HK-2 (cell line): Measurements from ENCODE around the gene GALNTL6.
A peak's percentile ranks its signal among the peaks of the same experiment; 100 is the strongest.

Experiments
- DNase-seq: peaks from one replicate; pipeline ENCODE4 v3.0.0-alpha.2; 2018; ENCODE audit not compliant: unreplicated experiment

The GALNTL6 gene

DNA sequence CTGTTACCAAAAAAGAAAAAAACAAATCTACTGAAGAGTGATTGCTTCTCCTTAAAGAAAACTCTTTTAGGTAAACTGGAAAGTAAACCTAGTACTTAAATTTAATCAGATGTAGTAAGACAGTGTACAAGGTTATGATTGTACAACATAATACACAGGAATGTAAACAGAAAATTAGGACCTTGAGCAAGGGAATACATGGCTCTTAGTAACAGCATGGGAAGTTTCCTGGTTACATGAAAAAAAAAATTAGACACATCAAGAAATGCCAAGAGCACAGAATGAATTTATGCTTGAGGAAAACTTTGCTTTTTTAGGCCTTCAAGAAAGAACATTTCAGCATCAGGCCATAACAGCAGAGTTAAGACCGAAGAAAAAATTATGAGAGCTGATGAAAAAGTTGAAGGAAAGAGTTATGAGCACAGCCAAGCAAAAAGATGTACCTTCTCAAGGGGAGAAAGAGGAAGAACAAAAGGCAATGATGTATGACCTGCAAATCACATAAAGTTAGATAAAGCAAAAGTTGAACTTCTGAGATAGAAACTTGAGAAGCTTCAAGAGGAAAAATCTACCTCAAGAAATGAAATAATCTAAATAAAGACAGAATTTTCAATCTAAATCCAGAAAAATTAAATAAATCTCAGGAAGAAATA is 311.6 kb downstream of the GALNTL6 start:
- no peak for DNase-seq

DNA sequence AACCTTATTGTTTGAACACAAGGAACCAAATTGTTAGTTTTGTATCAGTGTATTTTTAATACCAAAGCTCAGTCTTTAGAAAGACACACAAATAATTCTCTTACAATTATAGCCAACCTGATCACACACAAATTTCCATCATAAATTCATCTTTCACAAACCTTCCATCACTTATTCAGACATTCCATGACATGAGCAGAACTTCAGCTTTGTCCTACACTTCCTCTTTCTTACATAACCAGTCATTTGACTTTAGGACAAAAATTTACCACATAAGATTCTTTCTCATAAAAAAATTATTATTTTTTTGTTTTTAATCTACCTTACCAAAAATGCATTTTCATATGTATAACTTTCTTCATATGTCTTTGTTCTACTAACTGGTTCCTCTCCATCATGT is 312.2 kb downstream of the GALNTL6 start:
- DNase-seq = no peak

DNA sequence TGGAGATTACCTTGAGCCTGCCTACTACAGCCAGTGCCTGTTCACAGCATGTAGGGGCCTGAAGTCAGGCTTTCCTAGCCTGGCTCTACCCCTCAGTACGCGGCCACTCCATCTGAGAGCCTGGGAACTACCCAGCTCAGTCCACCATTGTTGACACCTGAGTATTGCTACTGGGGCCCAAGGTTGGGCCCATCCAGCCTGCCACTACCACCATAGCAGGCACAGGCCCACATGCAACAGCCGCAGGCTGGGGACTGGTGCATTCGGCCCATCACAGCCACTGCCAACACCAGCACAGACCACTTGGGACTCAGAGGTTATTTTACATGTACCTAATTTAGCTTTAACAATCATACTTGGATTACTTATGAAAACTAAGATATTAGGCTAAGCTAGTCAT is 314.0 kb downstream of the GALNTL6 start:
- no peak for DNase-seq

DNA sequence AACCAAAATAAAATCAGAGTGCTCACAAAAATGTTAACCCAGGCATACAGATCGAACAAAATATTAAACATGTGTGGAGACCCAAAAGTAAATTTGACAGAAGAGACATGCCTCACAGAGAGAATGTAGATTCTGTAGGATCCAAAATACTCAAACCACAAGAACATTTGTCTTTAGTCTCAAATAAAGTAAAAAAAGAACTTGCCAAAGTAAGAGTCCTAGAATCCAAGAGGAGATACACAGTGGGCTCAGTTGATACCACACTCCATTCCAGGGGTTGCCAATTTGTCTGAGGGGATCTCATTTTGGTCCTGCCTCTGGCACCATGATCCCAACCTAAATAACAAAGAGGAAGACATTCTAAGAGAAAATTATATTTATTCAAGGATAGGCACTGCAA is 316.4 kb downstream of the GALNTL6 start:
- no peak for DNase-seq

DNA sequence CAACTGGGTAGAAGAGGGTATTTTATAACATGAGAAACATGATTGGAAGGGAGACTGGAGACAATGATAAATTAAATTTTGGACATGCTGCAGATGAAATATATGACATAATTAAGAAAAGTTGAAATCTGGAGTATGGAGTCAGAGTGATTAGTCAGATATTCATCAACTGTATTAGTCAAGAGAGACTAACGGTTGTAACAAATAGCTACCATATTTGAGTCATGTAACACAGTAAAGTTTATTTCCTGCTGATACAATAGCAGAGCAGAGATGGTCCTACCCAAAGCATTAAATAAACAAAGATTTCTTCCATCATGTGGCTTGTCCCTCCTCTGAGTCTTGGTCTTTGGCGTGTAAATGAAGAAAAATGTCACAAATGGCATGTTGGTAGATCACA is 321.3 kb downstream of the GALNTL6 start:
- no peak for DNase-seq

DNA sequence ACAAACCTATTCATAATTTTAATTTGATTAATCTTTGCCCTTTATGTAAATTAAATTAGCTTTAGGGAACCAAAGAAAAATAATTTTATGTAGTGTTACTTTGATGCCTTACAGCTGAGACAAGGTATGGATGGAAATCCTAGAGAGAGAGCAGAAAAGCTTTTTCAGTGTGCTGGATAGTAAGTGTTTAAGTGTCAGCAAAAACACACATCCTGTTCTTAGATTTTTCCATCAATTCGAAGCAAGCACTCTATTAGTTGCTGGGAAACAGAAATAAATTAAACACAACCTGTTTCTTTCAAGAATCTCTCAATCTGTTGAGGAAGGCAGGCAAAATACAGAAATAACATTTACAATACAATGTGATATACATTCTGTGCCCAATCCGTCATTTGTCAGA is 327.8 kb downstream of the GALNTL6 start:
- DNase-seq = no peak

DNA sequence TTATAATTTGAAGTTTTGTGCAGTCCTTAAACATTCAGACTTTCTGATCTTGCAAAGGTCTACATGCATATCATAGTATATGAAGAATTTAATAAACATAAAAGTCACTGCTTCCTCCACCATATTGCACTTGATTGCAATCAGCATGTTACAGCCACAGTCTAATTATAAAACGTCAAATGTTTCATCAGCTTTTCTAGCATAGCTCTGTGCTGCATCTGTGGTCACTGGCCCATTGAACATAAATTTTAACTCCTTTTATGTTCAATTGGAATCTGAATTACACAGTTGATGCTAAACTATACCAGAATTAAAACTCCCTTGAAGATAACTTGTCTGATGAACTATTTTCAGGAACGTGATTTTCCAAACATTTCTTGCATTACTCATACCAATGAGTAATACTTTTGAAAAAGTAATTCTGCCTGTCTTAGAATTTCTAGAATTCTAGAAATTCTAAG is 329.1 kb downstream of the GALNTL6 start:
- DNase-seq = no peak

DNA sequence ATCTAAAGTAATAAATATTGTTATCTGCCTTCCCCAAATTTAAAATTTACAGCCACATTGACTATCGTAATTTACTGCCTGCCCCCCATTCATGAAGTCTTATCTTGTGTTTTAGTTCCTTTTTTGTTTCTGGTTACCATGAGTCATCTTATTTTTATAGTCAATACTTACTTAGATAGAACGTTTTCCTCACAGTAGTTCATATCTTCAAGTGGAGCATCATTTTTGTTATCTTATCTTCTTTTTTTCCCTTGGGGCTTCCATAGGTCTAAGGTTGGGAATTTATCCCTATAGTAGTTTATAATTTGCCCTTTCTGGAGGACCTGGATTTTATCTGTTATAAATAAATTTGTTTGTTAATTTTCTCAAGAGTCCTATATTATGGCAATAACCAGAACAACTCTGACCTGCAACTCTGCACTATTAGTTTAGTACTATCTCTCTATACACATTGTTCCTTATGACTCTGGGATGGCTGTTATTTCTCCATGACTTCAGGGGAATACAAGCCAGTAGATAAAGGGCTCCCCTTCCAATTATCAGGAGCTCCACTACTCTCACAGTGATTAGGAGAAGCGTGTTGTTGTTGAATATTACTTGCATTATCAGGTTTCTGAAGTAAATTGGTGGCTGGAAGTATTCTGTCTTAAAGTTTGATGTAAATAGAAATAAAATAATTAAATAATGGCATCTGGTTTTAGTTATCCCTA is 330.6 kb downstream of the GALNTL6 start:
- no peak for DNase-seq

DNA sequence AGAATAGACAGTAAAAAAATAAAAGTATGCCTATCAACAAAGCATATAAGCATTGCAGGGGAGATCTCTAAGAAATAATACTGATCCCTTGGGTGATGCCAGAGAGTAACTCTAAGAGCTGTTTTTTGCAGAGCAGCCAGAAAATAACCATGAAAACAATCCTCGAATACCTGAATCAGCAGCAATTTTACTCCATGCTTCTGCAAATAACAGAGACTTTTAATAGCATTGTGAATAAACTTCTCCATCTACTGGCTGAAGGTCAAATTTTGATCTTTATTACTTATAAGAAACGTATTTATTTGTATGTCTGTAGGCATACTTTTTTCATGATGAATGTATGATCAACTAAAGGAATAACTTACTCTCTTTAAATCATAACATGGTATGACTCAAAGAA is 334.5 kb downstream of the GALNTL6 start:
- DNase-seq = no peak

DNA sequence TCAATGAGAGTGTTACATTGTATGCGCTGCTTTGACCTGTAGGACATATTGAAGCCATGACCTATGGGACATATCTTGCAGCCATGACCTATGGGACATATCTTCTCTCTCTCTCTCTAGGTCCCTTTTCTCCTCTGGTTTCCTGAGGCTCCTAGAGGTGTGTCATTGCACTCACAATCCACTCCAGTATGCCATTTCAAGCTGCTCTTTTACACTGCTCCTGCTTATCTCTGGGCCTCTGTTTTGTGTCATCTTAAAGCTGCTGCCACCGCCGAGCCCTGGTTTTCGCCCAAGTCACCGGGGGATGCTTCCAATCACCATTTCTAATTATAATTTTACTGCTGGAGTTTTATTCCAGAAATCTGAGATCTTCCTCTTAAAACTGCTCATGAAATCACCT is 336.1 kb downstream of the GALNTL6 start:
- DNase-seq = no peak

DNA sequence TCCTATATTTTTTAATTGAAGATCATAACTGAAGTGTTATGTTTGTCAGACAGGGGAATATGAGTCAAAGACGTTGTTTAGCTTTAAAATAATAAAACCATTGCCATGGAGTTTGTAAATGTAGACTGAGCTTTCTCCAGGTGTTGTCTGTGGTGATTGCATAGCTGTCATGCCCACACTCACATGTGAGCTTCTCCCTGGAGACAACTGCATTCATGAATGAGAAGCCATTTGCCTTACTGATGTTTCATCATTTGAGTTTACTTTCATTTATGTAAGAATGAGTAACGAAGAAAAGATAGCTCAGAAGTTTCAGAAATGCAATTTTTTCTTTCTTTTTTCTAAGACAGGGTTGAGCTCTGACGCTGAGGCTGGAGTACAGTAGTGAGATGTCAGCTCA is 339.1 kb downstream of the GALNTL6 start:
- DNase-seq = no peak

DNA sequence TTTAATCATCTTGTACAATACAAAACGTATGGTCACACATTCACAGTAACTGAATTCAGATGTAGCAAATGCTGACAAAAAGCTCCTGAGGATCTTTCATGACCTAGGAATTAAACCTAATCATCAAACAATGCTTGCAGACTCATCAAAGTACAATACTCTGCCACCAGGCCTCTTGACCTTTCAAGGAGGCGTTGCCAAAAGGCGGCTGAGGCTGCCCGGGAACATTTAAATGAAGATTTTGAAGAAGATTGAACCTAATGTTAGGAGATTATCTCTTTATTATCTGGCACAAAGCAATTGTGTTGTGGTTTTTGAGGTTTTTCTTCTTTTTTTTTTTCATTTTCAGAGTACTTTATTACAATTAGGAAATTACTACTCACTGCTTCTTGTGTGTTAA is 340.5 kb downstream of the GALNTL6 start:
- DNase-seq = no peak

DNA sequence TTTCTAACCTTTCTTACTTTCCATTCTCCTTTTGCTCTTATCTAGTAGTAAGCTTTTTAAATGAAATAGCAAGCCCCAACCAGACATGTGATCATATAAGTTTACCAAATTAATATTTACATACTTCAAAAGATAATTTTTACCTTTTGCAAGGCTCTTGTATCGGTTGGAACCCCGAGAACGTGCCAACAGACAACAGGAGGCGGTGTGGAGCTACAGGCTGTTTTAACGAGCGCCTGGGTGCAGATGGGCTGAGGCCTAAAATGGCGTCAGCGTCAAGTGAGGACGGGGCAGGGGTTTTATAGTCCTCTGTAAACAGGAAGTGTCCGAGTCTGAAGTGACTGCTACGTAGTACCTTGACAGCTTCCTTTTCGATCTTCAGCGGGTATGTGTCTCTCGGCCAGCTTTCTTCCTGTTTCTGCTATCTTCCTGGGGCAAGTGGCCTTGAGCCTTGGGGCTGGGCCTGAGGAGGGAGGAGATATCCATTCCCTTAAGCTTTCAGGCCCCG is 342.7 kb downstream of the GALNTL6 start:
- DNase-seq = no peak

DNA sequence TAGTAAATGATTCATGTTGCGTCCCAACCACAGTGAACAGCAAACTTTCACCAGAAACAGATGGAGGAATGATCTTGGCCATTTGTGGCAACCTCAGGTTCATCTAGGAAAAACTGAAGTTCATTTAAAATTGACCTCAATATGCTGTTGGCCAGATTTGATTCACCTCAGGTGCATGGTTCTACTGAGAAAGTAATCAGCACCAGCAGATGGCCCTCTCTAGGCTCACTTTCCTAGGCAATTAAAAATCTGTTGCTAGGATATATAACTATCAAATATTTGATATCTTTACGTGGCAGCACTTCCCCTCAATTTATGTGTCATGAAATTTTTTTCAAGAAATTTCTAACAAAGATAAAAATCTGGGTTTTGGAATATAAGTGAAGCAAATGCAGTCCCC is 344.7 kb downstream of the GALNTL6 start:
- DNase-seq = no peak

DNA sequence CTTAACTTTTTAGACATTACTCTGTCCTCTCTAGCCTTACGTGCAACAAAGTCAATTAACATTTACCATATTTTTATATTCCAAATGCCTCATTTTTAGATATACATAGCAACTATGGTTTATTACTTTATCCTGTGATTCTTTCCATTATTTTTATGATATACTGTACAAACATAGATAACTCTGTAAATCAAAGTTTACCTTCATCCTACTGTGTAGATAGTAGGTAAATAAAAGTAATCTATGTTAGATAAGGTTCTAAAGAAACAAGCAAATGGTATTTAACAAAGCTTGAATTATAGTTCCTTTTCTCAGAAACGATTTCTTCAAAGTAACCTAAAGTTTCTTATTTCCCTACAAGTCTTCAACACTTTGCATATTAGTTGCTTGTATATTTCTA is 350.0 kb downstream of the GALNTL6 start:
- no peak for DNase-seq

DNA sequence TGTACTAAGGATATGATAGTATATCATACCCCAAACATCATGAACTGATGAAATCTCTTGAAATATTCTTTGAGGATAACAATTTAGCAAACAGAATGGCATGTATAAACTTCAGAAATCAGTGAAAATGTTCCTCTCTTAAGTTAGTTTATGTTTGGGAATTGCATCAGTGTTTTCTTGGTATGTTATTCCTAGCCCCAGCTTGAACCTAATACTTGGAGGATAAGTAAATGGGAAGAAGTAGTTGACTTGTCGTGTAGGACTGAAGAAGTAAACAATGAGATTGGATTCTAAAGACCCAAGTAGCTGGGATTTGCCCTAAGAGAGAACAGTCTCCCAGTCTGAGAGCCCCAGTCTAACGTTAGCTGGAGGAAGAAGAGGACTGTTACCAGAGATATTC is 355.7 kb downstream of the GALNTL6 start:
- no peak for DNase-seq

DNA sequence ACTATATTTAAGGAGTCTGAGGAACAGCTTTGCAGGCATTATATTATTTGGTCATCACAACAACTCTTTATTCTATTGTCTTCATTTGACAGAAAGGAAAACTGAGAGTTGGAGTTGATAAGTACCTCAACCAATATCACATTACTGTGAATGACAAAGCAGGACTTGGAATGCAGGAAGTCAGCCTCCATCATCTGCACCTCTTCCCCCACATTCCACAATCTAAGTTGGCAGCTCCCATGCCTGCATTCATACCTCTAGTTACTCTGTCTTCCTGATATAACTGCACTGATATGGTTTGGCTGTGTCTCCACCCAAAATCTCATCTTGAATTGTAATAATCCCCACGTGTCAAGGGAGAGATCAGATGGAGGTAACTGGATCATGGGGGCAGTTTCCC is 356.7 kb downstream of the GALNTL6 start:
- DNase-seq = peak; percentile 8

DNA sequence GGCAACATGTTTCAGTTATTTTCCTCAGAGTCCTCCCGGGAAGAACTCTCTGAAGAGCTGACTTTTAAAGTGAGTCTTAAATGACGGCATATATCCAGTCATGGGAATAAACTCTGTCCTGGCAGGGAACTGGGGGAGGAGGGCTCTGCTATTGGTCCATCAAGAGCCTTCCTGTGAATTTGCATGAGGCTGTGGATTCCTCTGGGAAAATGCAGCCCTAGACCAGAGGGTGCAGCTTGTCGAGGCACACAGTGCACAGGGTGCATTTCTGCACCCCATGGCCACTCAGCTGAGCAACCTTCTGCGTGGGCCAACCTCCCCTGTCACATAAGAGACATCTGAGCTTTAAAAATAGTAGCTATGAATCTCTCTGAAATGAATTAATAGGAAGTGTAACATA is 360.0 kb downstream of the GALNTL6 start:
- DNase-seq = no peak

DNA sequence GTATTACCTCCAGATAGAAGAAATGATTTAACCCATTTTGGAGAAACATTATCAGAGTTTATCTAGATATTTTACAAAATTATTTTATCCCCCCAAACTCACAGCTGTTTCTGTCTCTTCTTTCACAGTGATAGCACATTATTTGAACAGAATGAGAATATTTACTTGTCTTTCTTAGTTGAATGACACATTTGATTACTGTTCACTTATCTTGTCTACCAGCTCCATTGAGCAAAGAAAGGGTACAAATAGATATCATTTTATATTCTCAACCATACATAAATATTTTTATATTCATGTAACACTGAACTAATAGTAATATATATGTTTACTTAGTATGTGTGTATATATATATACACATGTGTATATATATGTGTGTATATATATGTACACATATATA is 364.2 kb downstream of the GALNTL6 start:
- DNase-seq = no peak

DNA sequence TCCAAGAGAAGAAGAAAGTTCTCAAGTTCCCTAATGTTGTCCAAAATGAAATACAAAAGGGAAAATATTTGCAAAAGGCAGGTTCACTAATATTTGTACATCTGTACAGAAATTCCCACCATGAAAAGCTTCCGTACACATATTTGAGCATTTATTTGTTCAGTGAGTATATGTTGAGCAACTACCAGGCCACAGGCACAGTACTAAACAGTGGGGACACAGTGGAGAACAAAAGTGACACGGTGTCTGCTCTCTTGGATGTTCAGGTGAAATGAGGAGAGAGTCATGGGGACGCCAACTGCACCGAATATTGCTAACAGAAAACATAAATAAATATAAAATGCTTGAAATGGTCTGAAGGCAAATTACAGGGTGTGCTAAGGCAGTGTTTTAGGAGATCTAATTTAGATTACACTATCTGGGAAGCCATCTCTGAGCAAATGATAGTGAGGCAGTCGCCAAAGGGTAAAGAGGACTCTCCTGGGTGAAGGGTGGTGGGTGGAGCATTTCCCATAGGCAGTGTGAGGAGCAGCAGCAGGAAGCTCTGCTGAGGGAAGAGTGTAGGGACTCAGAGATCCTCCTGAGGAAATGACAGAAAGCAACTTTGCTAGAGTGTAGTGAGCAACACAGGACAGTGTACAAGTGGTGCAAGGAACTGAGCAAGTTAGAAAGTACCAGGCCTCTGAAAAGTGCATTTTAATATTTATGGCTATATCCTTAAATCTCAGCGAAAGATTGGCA is 375.2 kb downstream of the GALNTL6 start:
- no peak for DNase-seq

DNA sequence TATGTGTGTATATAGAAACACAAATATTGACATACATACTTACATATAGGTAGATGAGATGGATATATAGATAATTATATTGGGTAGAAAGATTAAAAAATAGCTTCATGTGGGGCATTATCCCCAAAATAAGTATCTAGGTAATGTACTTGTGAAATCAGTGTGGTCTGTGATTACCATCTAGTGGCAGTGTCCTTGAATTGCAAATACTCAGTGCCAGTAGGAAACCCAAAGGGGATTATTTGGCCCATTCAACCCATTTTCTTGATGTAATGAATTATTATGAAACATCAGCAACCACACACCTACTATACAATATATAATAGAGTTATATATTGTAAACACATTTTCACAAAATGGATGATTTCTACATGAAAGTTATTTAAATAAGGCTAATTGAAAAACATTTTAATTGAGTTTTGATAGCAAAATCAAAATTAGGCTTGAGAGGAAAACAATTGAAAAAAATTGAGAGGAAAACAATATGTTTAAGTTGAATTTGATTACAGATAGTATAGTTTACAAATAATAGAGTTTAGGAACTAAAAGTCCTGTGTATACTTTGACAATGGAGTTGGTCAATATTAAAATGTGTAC is 389.4 kb downstream of the GALNTL6 start:
- no peak for DNase-seq

DNA sequence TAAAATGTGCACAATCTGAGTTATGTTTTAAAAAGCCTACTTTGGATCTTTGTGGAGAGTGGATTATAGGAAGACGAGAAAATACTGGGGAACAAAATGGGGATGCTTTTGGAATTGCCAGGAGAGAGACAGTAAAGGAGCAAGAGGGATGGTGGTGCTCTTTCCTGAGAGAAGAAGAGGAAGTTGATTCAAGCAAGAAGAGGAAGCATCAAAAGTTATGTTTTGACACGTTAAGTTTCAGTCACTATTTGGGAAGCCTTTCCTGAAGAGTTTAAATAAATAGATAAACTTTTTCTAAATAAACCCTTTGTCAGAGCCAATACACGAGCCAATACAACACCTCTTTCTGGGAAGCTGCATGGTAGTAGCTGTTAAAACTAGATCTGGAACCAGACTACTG is 394.1 kb downstream of the GALNTL6 start:
- no peak for DNase-seq
